Breast epithelium (tissue), 4 donors: ENCODE results near the gene DAB2IP. TPM values are rescaled to one million over a fixed set of nuclear protein-coding genes. Genes with fewer than 3 reads are reported as not detected.

Experiments
- DNase-seq, 2 donors: peaks; one replicate each; pipeline ENCODE4 v3.0.0-alpha.2; 2019; ENCODE audit warnings: low spot score in 2 of 2
- H3K27ac ChIP-seq, 2 donors: fragments of 200-600 bp; sonication (generic) in 1 of 2; one replicate each; pipeline ENCODE4 v1.5.1; 2016 to 2019; ENCODE audit warnings: mild to moderate bottlenecking in 1 of 2
- H3K27me3 ChIP-seq, 2 donors: fragments of 200-600 bp; sonication (generic) in 1 of 2; one replicate each; pipeline versions ENCODE4 v1.5.1 to v1.6.0; 2017 to 2019; ENCODE audit warnings: control low read depth in 1 of 2, mild to moderate bottlenecking in 1 of 2
- H3K36me3 ChIP-seq: fragments of 200-600 bp; one replicate; pipeline ENCODE4 v1.5.1; 2019
- H3K4me1 ChIP-seq, 2 donors: fragments of 200-600 bp; sonication (generic); one replicate each; pipeline ENCODE4 v1.5.1; 2016 to 2019; ENCODE audit warnings: control low read depth in 1 of 2
- H3K4me3 ChIP-seq, 3 donors: fragments of 200-600 bp; sonication (generic); 1 replicate in 2 of 3; 2 replicates in 1 of 3; pipeline ENCODE4 v1.5.1; 2016 to 2019; ENCODE audit warnings: mild to moderate bottlenecking in 3 of 3, moderate library complexity in 2 of 3
- H3K9me3 ChIP-seq, 2 donors: fragments of 200-600 bp; sonication (generic) in 1 of 2; one replicate each; pipeline ENCODE4 v1.5.1; 2016 to 2019; ENCODE audit warnings: control low read depth in 1 of 2
- POLR2A ChIP-seq: fragments of 450-650 bp; IDR thresholded peaks from one replicate; pipeline ENCODE4 v1.6.1; 2016; ENCODE audit warnings: antibody characterized with exemption, mild to moderate bottlenecking, moderate library complexity
- POLR2AphosphoS5 ChIP-seq, 3 donors: sonication (generic); formaldehyde crosslinking; IDR thresholded peaks; one replicate each; pipeline ENCODE4 v1.6.1; 2017; ENCODE audit warnings: antibody characterized with exemption in 3 of 3
- intact Hi-C: fragments of 100-400 bp; cut with DNase I; formaldehyde crosslinking; loops from one replicate; pipeline ENCODE4 v1.15.1; 2023; ENCODE audit warnings: low total_unique reads
- total RNA-seq, 3 donors: library from RNA; depleted of rRNA; stranded (reverse); fragments of >200 nt; gene quantifications; one replicate each; pipeline ENCODE4 v1.1.0, GENCODE V29; 2016
- TF ChIP-seq, protein P1 (sequence below), 3 donors: fragments of 450-650 bp; IDR thresholded peaks; one replicate each; pipeline ENCODE4 v1.5.1; 2016 to 2017; ENCODE audit warnings: antibody characterized with exemption in 3 of 3, mild to moderate bottlenecking in 3 of 3, moderate library complexity in 3 of 3

DAB2IP gene
- total RNA-seq, 3 donors from 2014 or later = 16.0 to 56.0 (median 55.8) TPM

DNA sequence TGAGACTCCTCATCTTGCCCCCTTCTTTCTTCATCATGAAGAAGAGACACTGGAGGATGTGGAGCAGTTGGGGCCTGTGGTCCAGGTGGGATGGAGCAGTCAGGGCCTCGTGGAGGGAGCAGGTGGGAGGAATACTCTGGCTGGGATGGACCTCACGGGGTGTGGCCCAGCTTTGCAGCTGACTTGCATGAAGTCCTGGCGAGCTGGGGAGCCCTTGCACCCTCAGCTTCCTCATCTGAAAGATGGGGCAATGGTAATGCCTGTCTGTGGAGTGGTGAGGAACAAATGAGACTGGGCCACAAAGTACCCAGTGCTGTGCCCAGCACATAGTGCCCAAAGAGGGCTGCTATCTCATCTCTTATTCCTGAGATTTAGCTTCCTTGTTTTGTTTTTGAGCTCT lies 91.5 kb downstream of the DAB2IP start:
- H3K27ac ChIP-seq = peak overlapping the region; percentile 88 to 92
- no peak for TF ChIP-seq POLR2A
- TF ChIP-seq, protein P1, sequence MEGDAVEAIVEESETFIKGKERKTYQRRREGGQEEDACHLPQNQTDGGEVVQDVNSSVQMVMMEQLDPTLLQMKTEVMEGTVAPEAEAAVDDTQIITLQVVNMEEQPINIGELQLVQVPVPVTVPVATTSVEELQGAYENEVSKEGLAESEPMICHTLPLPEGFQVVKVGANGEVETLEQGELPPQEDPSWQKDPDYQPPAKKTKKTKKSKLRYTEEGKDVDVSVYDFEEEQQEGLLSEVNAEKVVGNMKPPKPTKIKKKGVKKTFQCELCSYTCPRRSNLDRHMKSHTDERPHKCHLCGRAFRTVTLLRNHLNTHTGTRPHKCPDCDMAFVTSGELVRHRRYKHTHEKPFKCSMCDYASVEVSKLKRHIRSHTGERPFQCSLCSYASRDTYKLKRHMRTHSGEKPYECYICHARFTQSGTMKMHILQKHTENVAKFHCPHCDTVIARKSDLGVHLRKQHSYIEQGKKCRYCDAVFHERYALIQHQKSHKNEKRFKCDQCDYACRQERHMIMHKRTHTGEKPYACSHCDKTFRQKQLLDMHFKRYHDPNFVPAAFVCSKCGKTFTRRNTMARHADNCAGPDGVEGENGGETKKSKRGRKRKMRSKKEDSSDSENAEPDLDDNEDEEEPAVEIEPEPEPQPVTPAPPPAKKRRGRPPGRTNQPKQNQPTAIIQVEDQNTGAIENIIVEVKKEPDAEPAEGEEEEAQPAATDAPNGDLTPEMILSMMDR (IDR thresholded peaks at IDR 0.05) = no peak
- TF ChIP-seq POLR2AphosphoS5 (IDR thresholded peaks at IDR 0.05) = no peak
- no peak for DNase-seq
- peak overlapping the region in 2 of 3 donors; percentile 44 to 64 for H3K4me3 ChIP-seq
- no peaks in the 10 kb centered on the region for H3K9me3 ChIP-seq
- no peaks in the 10 kb centered on the region for H3K27me3 ChIP-seq
- H3K36me3 ChIP-seq = no peaks in the 10 kb centered on the region
- H3K4me1 ChIP-seq = peaks cover 12 to 36% of the 10 kb centered on the region in 2 donors
- intact Hi-C loops = loop anchor here (5.0 kb wide), 1 partner anchor 41 kb away; no protein-coding TSS in a partner anchor

DNA sequence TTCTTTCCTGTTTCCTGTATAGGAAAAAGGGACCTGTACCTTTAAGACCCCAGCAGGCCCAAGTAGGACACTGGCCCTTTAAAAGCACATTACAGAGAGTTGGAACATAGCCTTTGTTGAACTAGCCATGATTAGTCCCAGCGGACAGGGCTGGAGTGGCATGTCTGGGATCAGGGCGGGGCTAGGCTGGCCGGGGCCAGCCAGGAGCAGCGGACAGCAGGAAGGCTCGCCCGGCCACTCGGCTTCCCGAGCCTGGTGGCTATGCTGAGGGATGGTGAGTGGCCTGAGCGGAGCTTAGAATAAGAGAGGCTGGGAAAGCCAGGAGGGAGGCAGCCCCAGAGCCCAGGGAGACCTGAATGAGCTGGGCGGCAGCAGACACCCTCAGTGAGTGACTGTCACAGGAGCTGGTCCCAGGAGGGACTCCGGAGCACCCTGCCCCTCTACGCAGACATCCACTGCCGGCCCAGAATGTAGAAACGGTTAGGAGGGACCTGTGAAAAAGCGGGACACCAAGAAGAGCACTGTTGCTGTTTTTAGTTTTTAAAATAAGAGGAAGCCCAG lies 92.1 kb downstream of the DAB2IP start:
- Histone ChIP-seq H3K4me1 (peaks cover 12 to 39% of the 10 kb centered on the region in 2 donors), H3K36me3 (no peaks in the 10 kb centered on the region), H3K4me3 (peak overlapping the region; percentile 44 to 64 (median 52)), H3K27me3 (no peaks in the 10 kb centered on the region), H3K27ac (peak overlapping the region; percentile 88 to 92), H3K9me3 (no peaks in the 10 kb centered on the region)
- TF ChIP-seq POLR2A = no peak
- TF ChIP-seq POLR2AphosphoS5 (IDR thresholded peaks at IDR 0.05) = peak in 2 of 3 donors; percentile 24 to 40
- TF ChIP-seq, protein P1 (IDR thresholded peaks at IDR 0.05) = peak; percentile 36 to 66 (median 58)
- peak; percentile 79 for DNase-seq
- intact Hi-C loops = loop anchor here (5.0 kb wide), 1 partner anchor 41 kb away; no protein-coding TSS in a partner anchor

DNA sequence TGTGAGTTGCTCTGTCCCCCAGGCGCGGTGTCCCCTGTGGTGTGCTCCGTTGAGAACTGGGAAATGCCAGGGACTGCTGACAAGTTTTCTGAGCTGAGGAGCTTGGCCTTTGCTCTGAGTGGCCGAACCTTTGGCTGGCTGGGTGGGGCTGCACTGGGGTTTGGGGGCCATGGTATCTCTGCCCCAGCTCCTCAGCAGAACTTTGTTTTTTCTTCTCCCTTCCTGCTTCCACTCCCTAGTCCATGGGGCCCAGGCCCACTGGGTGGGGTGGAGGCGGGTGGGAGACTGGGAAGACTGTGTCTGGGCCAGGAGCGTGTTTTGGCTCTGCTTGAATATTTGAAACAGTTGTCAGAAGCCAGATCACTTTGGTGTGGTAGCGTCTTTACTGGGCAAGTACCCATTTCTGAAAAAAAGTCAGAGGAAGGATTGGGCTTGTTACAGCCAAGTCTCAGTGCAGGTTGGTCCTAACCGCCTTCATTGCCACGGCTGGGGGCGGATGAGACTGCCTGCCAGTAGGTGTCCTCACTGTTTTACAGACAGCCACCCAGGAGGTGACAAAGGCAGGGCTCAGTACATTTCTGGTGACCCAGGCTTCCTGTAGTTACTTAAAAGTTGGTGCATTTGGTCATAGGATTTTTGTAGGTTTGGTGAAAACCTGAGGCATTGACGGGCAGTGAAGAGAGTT lies 92.7 kb downstream of the DAB2IP start:
- peak overlapping the region; percentile 88 to 92 for H3K27ac ChIP-seq
- peak overlapping the region; percentile 44 to 64 (median 52) for H3K4me3 ChIP-seq
- TF ChIP-seq, protein P1 (IDR thresholded peaks at IDR 0.05) = peak; percentile 26 to 54 (median 29)
- TF ChIP-seq POLR2A (no peak), POLR2AphosphoS5 (IDR thresholded peaks at IDR 0.05) (no peak)
- H3K4me1 ChIP-seq = peaks cover 12 to 46% of the 10 kb centered on the region in 2 donors
- H3K27me3 ChIP-seq = no peaks in the 10 kb centered on the region
- peak; percentile 79 to 85 for DNase-seq
- no peaks in the 10 kb centered on the region for H3K36me3 ChIP-seq
- intact Hi-C loops = loop anchor here (5.0 kb wide), 1 partner anchor 42 kb away; no protein-coding TSS in a partner anchor
- no peaks in the 10 kb centered on the region for H3K9me3 ChIP-seq

DNA sequence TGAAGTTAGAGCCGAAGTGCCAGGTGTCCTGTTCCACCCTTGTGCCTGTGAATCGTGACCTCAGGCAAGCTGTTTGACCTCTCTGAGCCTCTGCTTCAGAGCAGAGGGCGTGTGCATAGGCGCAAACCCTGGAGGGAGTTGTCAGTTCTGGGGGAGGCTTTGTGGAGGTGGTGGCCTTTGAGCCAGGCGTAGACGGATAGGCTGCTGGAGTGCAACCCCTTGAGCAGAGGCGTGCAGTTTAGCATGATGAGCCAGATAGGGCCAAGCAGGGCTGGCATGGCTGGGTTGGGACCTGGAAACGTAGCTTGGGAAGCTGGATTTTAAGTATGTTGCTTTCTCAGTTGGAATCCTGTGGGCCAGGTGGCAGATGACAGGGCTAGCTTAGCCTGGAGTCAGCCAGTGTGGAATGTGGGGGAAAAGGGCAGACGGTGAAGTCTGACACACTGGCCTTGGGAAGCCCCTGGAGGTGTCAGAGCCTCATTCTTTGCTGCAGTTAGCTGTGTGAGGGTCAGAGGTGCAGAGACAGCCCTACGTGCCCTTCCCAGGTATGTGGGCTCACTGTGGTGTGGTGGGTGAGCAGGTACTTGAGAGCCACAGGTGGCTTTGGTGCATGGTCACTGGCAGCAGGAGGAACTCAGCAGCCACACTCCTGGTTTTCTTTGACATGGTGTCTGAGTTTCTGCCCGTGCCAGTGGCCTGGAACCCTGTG lies 93.4 kb downstream of the DAB2IP start:
- Histone ChIP-seq H3K9me3 (no peaks in the 10 kb centered on the region), H3K36me3 (no peaks in the 10 kb centered on the region), H3K4me3 (peak overlapping the region in 2 of 3 donors; percentile 52 to 64), H3K27me3 (no peaks in the 10 kb centered on the region), H3K4me1 (peaks cover 13 to 45% of the 10 kb centered on the region in 2 donors), H3K27ac (peak overlapping the region; percentile 88 to 92)
- no peak for TF ChIP-seq POLR2A
- no peak for TF ChIP-seq POLR2AphosphoS5 (IDR thresholded peaks at IDR 0.05)
- TF ChIP-seq, protein P1 (IDR thresholded peaks at IDR 0.05) = no peak
- no peak for DNase-seq
- intact Hi-C loops = loop anchor here (5.0 kb wide), 1 partner anchor 43 kb away; no protein-coding TSS in a partner anchor
